IPS-NIHi7 (cell line): ENCODE data around the gene ACTRT2.

Experiments
- DNase-seq: peaks from one replicate; pipeline ENCODE4 v3.0.0; 2012; ENCODE audit warnings: mixed read lengths; ENCODE audit errors: extremely low spot score

Gene ACTRT2

GRCh38 chr1:3003039-3003940 is 18.0 kb upstream of the ACTRT2 start:
- DNase-seq = no peak

DNA sequence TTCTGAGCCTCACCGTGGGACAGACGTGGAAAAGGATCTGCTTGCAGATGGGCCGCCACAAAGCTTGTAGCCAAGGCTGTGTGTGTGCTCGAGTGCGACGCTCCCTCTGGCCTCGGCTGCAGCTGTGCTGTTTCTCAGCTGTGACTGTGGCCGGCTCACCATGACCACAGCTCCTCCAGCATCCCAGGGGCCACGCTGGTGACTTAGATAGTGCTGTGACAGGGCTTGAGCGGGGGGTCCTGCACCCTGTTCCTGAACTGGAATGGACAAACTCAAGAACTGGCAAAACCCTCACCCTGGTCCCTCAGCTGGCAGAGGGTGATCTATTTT is 17.4 kb upstream of the ACTRT2 start:
- DNase-seq = no peak

DNA sequence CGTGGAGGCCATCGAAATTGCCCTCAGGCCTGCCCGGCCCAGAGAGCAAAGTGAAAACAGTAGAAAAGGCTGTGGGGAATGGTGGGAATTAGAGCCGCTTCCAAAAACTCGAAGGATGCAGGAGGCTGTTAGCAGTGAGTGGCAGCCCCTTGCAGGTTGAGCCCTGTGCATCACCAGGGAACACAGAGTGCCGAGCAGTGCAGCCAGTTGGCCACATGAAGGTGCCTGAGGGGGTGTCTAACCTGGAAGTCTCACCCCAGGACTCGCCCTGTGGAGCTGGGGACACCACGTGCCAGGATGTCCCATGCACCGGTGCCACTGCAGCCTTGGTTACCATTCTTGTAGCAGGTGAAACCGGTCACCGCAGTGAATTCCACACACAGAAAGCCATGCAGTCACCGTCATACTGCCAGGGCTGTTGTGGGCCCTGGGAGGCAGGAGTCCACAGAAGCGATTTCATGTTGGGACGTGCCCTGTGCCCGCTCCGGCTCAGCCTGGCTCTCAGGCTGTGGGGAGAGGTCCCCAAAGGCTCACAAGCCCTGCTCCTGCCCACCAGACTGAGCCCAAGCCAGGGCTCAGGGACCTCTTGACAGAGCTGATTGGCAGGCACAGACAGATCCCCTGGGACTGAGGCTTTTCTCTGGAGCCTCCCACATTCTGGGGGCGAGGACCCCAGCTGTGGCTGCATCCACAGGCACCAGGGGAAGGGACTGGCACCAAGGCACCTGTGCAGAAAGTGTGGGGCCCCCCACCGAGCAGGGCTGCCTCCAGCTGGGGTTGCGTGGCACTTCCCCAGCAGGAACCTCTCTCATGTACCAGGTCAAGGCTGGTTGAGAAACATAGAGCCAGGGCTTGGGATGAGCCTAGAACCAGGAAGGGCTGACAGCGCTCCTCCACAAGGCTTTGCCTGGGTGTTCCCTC is 16.7 kb upstream of the ACTRT2 start:
- no peak for DNase-seq

DNA sequence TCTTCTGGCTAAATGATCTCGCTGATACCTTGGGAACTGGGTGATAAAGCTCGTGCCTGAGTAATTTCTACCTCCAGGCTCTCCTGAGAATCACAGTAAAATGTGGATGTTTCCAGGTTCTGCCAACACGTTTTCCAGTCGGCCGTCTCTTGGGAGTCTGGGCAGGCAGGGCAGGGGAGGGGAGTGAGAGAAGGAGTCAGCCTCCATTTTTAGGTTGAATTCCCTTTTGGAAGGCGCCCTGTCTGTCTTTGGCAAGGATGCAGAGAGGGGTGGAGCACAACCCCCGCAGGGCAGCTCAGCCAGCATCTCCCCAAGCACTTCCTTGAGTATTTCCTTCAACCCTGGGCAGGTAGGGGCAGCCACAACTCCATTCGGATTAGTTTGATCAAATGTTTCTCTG is 15.5 kb upstream of the ACTRT2 start:
- no peak for DNase-seq

GRCh38 chr1:3007298-3008147 is 13.7 kb upstream of the ACTRT2 start:
- no peak for DNase-seq

- no peak for DNase-seq
Measured at GRCh38 chr1:3009021-3009420, 12.2 kb upstream of the ACTRT2 start.

DNA sequence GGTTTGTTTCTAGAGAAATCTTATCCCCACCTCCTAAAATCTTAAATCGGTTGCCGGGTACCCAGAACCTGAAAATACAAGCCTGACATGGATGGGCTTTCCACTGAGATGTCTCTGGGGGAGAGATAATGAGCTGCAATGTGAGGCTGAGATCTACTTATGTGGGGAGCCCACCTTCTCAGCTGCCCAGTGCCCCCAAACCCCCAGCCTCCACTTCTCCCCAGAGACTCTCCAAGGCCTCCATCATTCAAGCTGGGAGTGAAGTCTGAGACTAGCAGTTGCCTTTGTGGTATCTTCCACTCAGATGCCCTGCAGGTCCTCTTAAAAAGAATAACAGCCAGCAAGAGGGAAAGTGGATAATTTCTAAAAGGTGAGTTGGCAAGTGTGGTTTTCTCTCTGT is 11.7 kb upstream of the ACTRT2 start:
- no peak for DNase-seq

- no peak for DNase-seq
Measured at GRCh38 chr1:3011127-3011526, 10.1 kb upstream of the ACTRT2 start.

DNA sequence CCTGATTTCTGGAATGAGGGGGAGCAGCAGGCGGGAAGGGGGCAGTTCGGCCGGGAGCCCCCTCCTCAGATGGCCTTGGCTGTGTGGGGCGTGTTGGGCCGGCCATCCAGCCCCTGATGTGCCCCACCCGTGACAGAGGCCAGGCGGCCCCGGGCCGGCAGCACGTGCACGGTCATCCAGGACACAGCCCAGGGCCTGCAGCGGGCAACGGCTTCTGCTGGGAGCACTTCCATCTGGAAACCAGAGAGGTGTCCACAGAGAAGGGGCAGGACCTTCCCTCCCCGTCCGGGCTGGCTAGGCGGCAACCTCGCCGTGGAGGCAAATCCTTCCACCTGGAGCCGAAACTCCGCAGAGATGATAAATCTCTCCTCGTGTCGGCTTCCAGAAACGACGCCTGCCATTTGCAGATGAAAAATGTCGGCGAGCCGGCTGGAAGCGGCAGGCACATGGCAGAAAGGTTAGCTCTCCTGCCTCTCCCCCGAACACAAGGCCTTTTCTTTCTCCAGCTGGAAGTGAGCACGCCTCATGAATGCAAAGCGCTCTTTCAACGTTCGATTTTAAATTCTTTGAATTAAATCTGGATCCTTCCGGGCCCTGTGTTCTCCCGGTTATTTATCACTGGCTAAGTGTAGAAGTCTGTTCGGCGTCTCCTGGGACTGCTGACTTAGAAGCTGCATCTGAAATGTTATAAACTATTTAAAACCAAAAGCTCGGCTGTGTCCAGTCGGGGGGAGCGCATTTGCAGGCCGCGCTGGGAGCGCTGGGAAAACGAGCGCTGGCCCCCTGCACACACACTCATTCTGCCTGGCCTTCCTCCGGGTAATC is 9.4 kb upstream of the ACTRT2 start:
- DNase-seq = no peak

- DNase-seq = peak; percentile 84
Measured at GRCh38 chr1:3012456-3013291, 8.6 kb upstream of the ACTRT2 start.

DNA sequence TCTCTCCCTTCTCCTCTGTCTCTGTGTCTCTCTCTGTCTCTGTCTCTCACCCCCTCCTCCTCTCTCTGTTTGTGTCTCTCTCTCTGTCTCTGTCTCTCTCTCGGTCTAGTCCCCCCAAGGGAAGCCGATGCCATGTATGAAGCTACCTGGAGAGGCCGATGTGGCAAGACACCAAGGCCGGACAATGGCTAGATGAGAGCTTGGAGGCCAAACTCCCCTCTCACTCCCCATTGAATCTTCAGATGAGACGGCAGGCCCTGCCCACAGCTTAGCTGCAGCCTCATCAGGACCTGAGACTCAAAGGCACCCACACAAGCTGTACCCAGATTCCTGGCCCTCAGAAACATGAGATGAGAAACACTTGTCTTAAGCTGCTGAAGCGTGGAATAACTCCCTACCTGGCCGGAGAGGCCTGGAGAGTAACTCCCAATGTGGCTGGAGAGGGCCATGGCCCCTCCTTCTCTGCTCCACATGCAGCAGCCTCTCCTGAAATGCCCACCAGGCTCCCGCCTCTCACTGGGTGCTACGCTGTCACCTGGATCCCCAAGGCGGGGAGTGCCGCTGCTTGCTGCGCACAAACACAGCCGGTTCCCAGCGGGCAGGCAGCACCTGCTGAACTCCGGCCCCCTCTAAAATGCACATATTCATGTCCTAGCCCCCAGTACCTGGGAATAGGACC is 7.8 kb upstream of the ACTRT2 start:
- no peak for DNase-seq

- DNase-seq = no peak
Measured at GRCh38 chr1:3014050-3014440, 7.2 kb upstream of the ACTRT2 start.

GRCh38 chr1:3014443-3015268 is 6.6 kb upstream of the ACTRT2 start:
- no peak for DNase-seq

DNA sequence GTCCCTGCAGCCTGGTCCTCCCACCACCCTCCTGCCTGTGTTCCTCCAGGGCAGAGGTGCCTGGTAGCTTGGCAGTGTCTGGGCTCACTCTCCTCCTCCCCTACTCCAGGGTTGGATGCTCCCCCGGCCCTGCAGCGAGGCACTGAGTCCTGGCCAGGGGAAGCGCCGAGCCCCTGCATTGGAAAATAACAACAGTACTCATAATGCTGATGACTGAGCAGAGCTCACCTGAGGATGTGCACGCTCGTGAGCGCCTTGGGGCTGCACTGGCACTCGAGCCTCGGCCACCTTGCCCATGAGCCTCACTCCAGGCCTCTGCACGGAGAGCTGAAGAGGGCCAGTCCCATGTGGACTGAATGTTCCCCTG is 6.0 kb upstream of the ACTRT2 start:
- no peak for DNase-seq

- no peak for DNase-seq
Measured at GRCh38 chr1:3015744-3016143, 5.5 kb upstream of the ACTRT2 start.

DNA sequence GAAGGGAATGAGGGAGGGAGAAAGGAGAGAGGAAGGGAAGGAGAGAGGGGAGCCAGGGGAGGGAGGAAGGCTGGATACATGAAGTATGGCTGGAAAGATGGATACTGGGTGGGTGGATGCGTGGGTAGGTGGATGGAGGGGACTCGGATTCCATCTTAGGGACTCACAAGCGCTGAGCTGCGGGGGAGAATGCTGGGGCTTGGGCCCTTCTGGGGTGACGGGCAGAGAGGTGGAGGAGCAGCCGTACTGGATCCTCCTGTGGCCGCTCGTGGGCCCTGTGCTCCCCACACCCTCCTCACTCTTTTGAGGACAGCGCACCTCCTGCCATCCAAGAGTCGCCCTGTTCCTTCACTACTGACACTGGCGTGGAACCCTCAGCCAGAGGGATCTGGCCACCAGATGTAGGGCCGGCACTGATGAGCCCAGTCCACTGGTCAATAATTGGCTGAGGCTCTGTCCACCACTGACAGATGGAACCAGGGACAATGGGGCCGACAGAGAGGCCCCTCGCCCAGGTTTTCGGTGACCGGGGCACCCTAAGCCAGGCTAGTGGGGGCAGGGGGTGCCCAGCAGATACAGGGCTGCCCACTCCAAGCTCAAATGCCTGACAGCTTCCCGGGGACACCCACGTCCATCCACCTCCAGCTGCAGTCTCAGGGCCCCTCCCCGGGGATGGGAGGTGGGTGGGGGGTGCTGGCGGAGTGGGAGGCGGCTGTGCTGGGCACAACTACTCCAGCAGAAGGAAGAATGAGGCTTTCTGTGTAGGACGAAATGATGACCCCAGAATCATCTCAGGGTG is 4.4 kb upstream of the ACTRT2 start:
- DNase-seq = no peak

DNA sequence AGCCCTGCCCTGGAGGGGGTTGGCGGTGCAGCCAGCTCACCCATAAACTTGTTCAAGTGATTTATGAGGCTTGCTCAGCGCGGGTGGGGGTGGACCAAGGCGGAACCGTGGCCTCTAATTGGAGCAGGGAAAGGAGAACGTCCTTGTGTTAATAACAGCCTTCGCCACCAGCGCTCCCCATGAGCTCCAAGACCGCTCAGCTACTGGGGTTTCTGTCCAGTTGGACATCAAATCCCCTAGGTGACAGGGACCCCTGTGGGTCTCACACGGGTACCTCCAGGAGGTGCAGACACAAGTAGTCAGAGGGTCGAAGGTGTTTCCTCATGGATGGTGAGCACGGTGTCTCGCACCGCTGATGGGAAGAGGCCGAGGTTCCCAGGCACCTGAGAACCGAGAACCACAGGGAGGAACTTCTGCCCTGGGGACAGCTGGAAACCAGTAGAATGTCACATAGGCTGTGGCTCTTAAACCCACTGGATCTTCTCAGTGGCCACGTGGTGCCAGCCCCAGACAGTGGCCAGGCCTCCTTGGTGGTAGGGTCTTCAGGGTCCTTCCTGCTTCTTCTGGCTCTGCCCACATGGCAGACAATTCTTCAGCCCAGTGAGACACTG is 3.7 kb upstream of the ACTRT2 start:
- DNase-seq = no peak
